H9 (cell line): ENCODE results near the gene CD320. TPM values are rescaled to one million over a fixed set of nuclear protein-coding genes. Genes with fewer than 3 reads are reported as not detected.
A peak's percentile ranks its signal among the peaks of the same experiment; 100 is the strongest.
"Not testable (repeated sequence)": the region's sequence is repeated elsewhere in the genome, so short reads cannot be mapped to it uniquely, and the experiment has no call there.

ENCODE experiments used
- DNase-seq: peaks from one replicate; pipeline ENCODE4 v3.0.0-alpha.2; 2017
- H2AFZ ChIP-seq: one replicate; pipeline ENCODE4 v1.6.1; 2013; ENCODE audit warnings: mild to moderate bottlenecking, low read length, control low read depth, moderate library complexity
- H2AK5ac ChIP-seq: 2 replicates; pipeline ENCODE4 v1.6.1; 2013; ENCODE audit warnings: low read length, control low read depth, mixed read lengths; ENCODE audit not compliant: insufficient read length
- H2BK120ac ChIP-seq: one replicate; pipeline ENCODE4 v1.6.1; 2013; ENCODE audit warnings: low read depth, mild to moderate bottlenecking, low read length, control low read depth, inconsistent platforms; ENCODE audit not compliant: poor library complexity, severe bottlenecking
- H2BK12ac ChIP-seq: 2 replicates; pipeline ENCODE4 v1.6.1; 2013; ENCODE audit warnings: low read length, control low read depth, mixed read lengths, low read depth; ENCODE audit not compliant: insufficient read length
- H2BK15ac ChIP-seq: 2 replicates; pipeline ENCODE4 v1.6.1; 2013; ENCODE audit warnings: low read depth, low read length, control low read depth
- H2BK20ac ChIP-seq: one replicate; pipeline ENCODE4 v1.6.1; 2013; ENCODE audit warnings: low read depth, mild to moderate bottlenecking, low read length, control low read depth, inconsistent platforms; ENCODE audit not compliant: poor library complexity, severe bottlenecking
- H2BK5ac ChIP-seq: 2 replicates; pipeline ENCODE4 v1.6.1; 2013; ENCODE audit warnings: low read length, control low read depth, mixed read lengths; ENCODE audit not compliant: insufficient read length
- H3K14ac ChIP-seq: 2 replicates; pipeline ENCODE4 v1.6.1; 2013; ENCODE audit warnings: low read length, control low read depth; ENCODE audit not compliant: insufficient read depth
- H3K18ac ChIP-seq: 2 replicates; pipeline ENCODE4 v1.6.1; 2013; ENCODE audit warnings: low read depth, mild to moderate bottlenecking, mixed read lengths, low read length, control low read depth; ENCODE audit not compliant: insufficient read length
- H3K23ac ChIP-seq: 2 replicates; pipeline ENCODE4 v1.6.1; 2013; ENCODE audit warnings: low read length, control low read depth, mixed read lengths, low read depth; ENCODE audit not compliant: insufficient read length
- H3K23me2 ChIP-seq: 2 replicates; pipeline ENCODE4 v1.6.1; 2013; ENCODE audit warnings: low read depth, mild to moderate bottlenecking, mixed read lengths, low read length, control low read depth; ENCODE audit not compliant: insufficient read length, poor library complexity, severe bottlenecking
- H3K27ac ChIP-seq: 2 replicates; pipeline ENCODE4 v1.5.1; 2013; ENCODE audit warnings: low read length, control low read depth, mixed read lengths, low read depth; ENCODE audit not compliant: insufficient read length
- H3K27me3 ChIP-seq: 2 replicates; pipeline ENCODE4 v1.6.1; 2013; ENCODE audit warnings: low read length, control low read depth, inconsistent platforms; ENCODE audit not compliant: insufficient read depth
- H3K4ac ChIP-seq: 2 replicates; pipeline ENCODE4 v1.6.1; 2013; ENCODE audit warnings: low read depth, mild to moderate bottlenecking, control low read depth, inconsistent platforms, low read length, moderate library complexity
- H3K4me1 ChIP-seq: 2 replicates; pipeline ENCODE4 v1.6.1; 2013; ENCODE audit warnings: low read length, control low read depth, inconsistent platforms; ENCODE audit not compliant: insufficient read depth
- H3K4me2 ChIP-seq: 2 replicates; pipeline ENCODE4 v1.6.1; 2013; ENCODE audit warnings: low read length, control low read depth, mixed read lengths; ENCODE audit not compliant: insufficient read length, insufficient read depth
- H3K56ac ChIP-seq: 2 replicates; pipeline ENCODE4 v1.6.1; 2013; ENCODE audit warnings: low read depth, mild to moderate bottlenecking, mixed read lengths, low read length, control low read depth; ENCODE audit not compliant: insufficient read length
- H3K79me1 ChIP-seq: 2 replicates; pipeline ENCODE4 v1.6.1; 2013; ENCODE audit warnings: low read depth, mild to moderate bottlenecking, moderate library complexity, low read length, control low read depth, inconsistent platforms; ENCODE audit not compliant: insufficient read depth, poor library complexity, severe bottlenecking
- H3K79me2 ChIP-seq: 2 replicates; pipeline ENCODE4 v1.6.1; 2013; ENCODE audit warnings: low read length, control low read depth, inconsistent platforms; ENCODE audit not compliant: insufficient read depth
- H3K9ac ChIP-seq: 2 replicates; pipeline ENCODE4 v1.6.1; 2013; ENCODE audit warnings: low read length, control low read depth, mixed read lengths; ENCODE audit not compliant: insufficient read length; ENCODE audit errors: extremely low read depth
- H3K9me3 ChIP-seq: one replicate; pipeline ENCODE4 v1.6.1; 2013; ENCODE audit warnings: low read depth, low read length, inconsistent platforms; ENCODE audit not compliant: control insufficient read depth
- H3T11ph ChIP-seq: one replicate; pipeline ENCODE4 v1.6.1; 2013; ENCODE audit warnings: mild to moderate bottlenecking, low read length, control low read depth, inconsistent platforms
- H4K20me1 ChIP-seq: one replicate; pipeline ENCODE4 v1.6.1; 2013; ENCODE audit not compliant: control insufficient read depth, insufficient read length, insufficient read depth
- H4K5ac ChIP-seq: 2 replicates; pipeline ENCODE4 v1.6.1; 2013; ENCODE audit warnings: low read depth, mild to moderate bottlenecking, mixed read lengths, low read length, control low read depth; ENCODE audit not compliant: insufficient read length
- H4K8ac ChIP-seq: replicated peaks from 2 replicates; pipeline ENCODE4 v1.6.1; 2013; ENCODE audit warnings: low read length, control low read depth, mixed read lengths, low read depth; ENCODE audit not compliant: insufficient read length
- H4K91ac ChIP-seq: 2 replicates; pipeline ENCODE4 v1.6.1; 2013; ENCODE audit warnings: low read depth, mild to moderate bottlenecking, moderate library complexity, mixed read lengths, low read length, control low read depth; ENCODE audit not compliant: insufficient read length
- H3K27ac Mint-ChIP-seq, 3 experiments: 2 replicates in 2 of 3; 3 replicates in 1 of 3; pipeline ENCODE4 v1.8.0; 2020 to 2021; ENCODE audit warnings: mixed read lengths in 3 of 3, mild to moderate bottlenecking in 1 of 3, moderate library complexity in 1 of 3
- H3K27me3 Mint-ChIP-seq: 2 replicates; pipeline ENCODE4 v1.8.0; 2021; ENCODE audit warnings: low read depth, mild to moderate bottlenecking, moderate library complexity, mixed read lengths
- H3K36me3 Mint-ChIP-seq, 3 experiments: 2 replicates in 2 of 3; 3 replicates in 1 of 3; pipeline ENCODE4 v1.8.0; 2020 to 2021; ENCODE audit warnings: low read depth in 3 of 3, mixed read lengths in 3 of 3; ENCODE audit not compliant: insufficient read depth in 1 of 3
- H3K4me1 Mint-ChIP-seq, 2 experiments: 2 replicates each; pipeline ENCODE4 v1.8.0; 2020; ENCODE audit warnings: mixed read lengths in 2 of 2
- H3K4me3 Mint-ChIP-seq, 2 experiments: 2 replicates in 1 of 2; 3 replicates in 1 of 2; pipeline ENCODE4 v1.8.0; 2020 to 2021; ENCODE audit warnings: mild to moderate bottlenecking in 2 of 2, mixed read lengths in 2 of 2, moderate library complexity in 1 of 2
- H3K9me3 Mint-ChIP-seq, 2 experiments: 2 replicates in 1 of 2; 3 replicates in 1 of 2; pipeline ENCODE4 v1.8.0; 2020; ENCODE audit warnings: mild to moderate bottlenecking in 2 of 2, mixed read lengths in 2 of 2, moderate library complexity in 1 of 2
- WGBS: extraction: QIAGEN DNeasy Blood & Tissue Kit; methylation state at CpG from one replicate; pipeline ENCODE4 v1.1.7; 2013; ENCODE audit warnings: missing lambda C conversion rate, low lambda C conversion rate, mixed read lengths; ENCODE audit not compliant: insufficient read length; ENCODE audit errors: extremely low coverage; 5-methylcytosine and 5-hydroxymethylcytosine counted together
- total RNA-seq: library from RNA; stranded (reverse); gene quantifications from 2 replicates; pipeline ENCODE4 v1.2.1, GENCODE V29; 2021
- TF ChIP-seq, protein P1 (sequence below): fragments of 200-600 bp; sonication (generic); conservative IDR thresholded peaks from 3 replicates; pipeline ENCODE4 v1.8.0; 2021; ENCODE audit warnings: antibody characterized with exemption, mild to moderate bottlenecking

The CD320 gene
- total RNA-seq, 1 experiment from 2014 or later = 72.1 TPM

DNA sequence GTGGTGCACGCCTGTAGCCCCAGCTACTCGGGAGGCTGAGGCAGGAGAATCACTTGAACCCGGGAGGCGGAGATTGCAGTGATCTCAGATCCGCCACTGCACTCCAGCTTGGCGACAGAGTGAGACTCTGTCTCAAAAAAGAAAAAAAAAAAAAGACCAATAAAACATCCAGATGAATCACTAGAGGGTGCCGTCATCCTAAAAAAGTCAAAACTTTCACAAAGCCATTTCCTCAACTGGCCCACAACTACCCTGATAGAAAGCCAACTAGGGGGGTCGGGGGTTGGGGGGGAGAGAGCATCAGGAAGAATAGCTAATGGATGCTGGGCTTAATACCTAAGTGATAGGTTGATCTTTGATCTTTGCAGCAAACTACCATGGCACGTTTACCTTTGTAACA lies 10.7 kb upstream of the CD320 start:
- H3T11ph ChIP-seq, H3K27ac ChIP-seq, H2BK20ac ChIP-seq, H2AFZ ChIP-seq, H3K56ac ChIP-seq, H4K5ac ChIP-seq, H3K79me1 ChIP-seq, H2AK5ac ChIP-seq, H4K20me1 ChIP-seq, H3K9me3 ChIP-seq, H4K91ac ChIP-seq, H3K27ac Mint-ChIP-seq, H3K18ac ChIP-seq, H2BK15ac ChIP-seq, H2BK12ac ChIP-seq, H3K9ac ChIP-seq, H3K4me1 ChIP-seq, H2BK120ac ChIP-seq, H4K8ac ChIP-seq, H3K9me3 Mint-ChIP-seq, H3K23ac ChIP-seq, H3K4me2 ChIP-seq, H2BK5ac ChIP-seq, H3K23me2 ChIP-seq, H3K4ac ChIP-seq, DNase-seq, H3K14ac ChIP-seq, H3K79me2 ChIP-seq, H3K27me3 Mint-ChIP-seq, H3K27me3 ChIP-seq: not testable (repeated sequence)
- Mint-ChIP-seq H3K4me3 (peak overlapping the region in 1 of 2 experiments; percentile 26; a peak in 1 of 5 replicates), H3K4me1 (peaks cover 19 to 29% of the 10 kb centered on the region in 2 experiments), H3K36me3 (peaks cover 29 to 55% (median 45%) of the 10 kb centered on the region in 3 experiments)
- TF ChIP-seq, protein P1, sequence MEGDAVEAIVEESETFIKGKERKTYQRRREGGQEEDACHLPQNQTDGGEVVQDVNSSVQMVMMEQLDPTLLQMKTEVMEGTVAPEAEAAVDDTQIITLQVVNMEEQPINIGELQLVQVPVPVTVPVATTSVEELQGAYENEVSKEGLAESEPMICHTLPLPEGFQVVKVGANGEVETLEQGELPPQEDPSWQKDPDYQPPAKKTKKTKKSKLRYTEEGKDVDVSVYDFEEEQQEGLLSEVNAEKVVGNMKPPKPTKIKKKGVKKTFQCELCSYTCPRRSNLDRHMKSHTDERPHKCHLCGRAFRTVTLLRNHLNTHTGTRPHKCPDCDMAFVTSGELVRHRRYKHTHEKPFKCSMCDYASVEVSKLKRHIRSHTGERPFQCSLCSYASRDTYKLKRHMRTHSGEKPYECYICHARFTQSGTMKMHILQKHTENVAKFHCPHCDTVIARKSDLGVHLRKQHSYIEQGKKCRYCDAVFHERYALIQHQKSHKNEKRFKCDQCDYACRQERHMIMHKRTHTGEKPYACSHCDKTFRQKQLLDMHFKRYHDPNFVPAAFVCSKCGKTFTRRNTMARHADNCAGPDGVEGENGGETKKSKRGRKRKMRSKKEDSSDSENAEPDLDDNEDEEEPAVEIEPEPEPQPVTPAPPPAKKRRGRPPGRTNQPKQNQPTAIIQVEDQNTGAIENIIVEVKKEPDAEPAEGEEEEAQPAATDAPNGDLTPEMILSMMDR = peak; percentile 9; the same call in 1 of the 3 replicates
- no CpG with 5 or more reads among the region's 9 CpGs for WGBS
